Fibroblast of skin of left biceps (primary cell): ENCODE results near the gene MAP3K4.
"Not testable (repeated sequence)": the region's sequence is repeated elsewhere in the genome, so short reads cannot be mapped to it uniquely, and the experiment has no call there.

Experiments
- DNase-seq, 2 experiments: peaks; one replicate each; pipeline ENCODE4 v3.0.0-alpha.2; 2013; ENCODE audit warnings: low read depth in 2 of 2

Gene MAP3K4

GRCh38 chr6:160967833-160968232 lies 23.7 kb upstream of the MAP3K4 start:
- DNase-seq = no peak

- no peak for DNase-seq
These were observed 20.4 kb upstream of the MAP3K4 start for GRCh38 chr6:160971171-160971570.

GRCh38 chr6:160972111-160972510 lies 19.5 kb upstream of the MAP3K4 start:
- DNase-seq = peak; percentile 90

GRCh38 chr6:160972594-160972993 lies 19.0 kb upstream of the MAP3K4 start:
- not testable (repeated sequence) for DNase-seq

- DNase-seq = peak in 1 of 2 experiments; percentile 21
These were observed 18.0 kb upstream of the MAP3K4 start for GRCh38 chr6:160973311-160974250.

DNA sequence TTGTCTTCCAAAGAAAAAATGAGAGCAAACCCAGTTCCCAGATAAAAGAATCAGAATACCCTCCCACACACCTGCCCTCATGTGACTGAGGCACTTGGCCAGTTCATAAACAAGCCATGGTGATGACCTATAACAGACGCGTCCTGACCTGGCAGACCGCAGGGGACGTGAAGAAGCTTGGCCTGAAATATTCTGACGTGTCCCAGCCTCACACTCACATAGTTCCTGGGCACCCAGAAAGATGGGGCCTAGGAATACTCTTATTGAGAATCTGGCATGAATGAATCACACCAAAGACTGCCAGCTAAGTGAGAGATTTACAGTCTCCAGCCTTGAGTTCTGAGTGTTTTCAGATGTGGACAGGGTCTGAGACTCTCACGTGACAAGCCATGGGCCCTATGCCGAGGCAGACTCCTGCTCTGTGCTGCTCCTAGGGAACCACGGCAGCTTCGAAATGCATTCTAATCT lies 17.2 kb upstream of the MAP3K4 start:
- peak; percentile 96 for DNase-seq

- DNase-seq = no peak
These were observed 16.4 kb upstream of the MAP3K4 start for GRCh38 chr6:160975162-160975561.

DNA sequence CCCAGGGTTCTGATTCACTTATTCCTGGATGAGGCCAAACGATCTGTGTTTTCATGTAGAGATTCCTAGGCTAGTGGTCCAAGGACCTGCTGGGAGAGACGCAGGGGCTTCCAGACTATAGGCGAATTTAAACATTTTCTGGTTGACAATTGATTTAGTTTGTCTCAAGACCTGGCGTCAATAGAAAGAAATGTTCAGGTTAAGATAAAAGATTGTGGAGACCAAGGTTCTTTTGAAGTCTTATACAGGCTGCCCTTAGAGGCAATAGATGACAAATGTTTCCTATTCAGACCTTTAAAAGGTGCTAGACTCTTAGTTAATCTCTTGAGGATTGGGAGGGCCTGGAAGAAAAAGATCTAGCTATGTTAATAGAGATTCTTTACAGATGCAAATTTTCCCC lies 15.6 kb upstream of the MAP3K4 start:
- not testable (repeated sequence) for DNase-seq

DNA sequence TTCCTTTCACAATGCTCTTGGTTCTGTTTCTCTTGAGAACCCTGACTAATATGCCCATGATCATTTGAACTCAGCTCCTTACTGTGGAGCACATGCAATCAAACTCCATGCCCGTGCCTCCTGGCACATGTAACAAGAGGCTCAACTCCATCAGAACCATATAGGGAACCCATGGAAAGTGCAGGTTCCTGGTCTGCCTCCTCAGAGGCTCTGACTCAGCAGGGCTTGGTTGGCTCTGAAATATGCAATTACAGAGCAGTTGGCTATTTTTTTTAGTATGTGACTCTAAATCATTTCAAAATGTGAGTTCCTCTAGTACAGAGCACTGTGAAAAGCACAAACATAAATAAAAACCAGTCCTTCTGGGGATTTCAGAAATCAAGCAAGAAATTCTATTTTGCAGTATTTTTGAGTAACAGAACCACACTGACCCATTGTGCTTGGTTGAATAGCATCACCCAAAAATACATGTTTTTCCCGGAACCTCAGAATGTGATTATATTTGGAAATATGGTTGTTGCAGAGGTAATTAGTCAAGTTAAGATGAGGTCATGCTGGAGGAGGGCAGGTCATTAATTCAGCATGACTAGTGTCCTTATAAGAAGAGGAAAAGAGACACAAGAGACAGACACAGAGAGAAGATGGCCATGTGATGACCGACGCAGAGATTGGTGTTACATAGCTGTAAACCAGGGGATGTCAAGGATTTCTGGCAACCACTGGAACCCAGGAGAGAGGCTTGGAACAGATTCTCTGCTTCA lies 13.2 kb upstream of the MAP3K4 start:
- peak; percentile 42 to 49 for DNase-seq

DNA sequence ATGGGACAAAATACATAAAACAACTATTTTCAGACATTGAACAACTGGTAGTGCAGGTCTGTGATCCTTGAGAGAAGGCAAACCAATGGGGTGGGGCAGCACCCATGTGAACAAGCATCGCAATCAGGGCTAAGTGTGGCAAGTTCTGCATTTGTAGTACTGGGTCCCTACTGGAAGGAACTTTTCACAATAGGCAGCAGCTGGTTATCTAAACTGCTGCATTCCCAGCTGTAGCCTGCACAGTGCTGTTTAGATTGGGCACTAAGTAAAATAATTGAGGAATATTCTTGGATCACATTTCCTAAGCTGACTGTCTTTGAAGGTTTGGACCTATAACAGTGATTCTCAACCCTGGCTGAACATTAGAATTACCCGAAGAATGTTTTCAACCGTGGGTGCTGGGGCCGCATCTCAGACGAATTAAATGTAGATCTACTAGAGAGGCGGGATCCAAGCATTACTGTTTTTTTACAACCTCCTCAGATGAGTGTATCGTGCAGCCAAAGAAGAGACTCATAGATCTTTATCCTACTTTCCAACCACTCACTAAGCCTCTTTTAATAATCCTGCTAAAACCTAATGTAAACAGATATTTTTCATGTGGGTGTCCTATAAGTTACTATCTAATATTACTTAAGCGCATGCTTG lies 12.4 kb upstream of the MAP3K4 start:
- no peak for DNase-seq

- DNase-seq = not testable (repeated sequence)
These were observed 8.1 kb upstream of the MAP3K4 start for GRCh38 chr6:160983377-160983948.

DNA sequence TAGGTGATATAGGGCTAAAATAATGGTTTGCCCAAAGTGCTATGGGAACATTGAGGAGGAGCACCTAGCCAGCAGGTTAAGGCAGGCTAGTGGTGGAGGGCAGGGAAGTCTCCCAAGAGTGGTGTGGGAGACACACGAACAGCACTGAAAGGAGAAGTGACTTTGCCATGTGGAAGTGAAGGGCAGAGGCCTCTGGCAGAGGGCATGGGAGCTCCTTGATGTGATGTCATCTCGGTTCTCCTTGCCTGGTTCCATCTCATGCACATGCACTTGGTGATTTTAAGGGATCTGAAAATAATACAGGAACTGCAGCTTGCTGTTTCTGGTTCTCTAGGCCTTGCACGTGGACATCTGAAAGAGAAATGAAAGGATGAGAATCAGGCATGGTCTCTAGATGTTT lies 4.7 kb upstream of the MAP3K4 start:
- DNase-seq = no peak

GRCh38 chr6:160987265-160987664 lies 4.3 kb upstream of the MAP3K4 start:
- DNase-seq = no peak

GRCh38 chr6:160990847-160991405 lies 643 bp upstream of the MAP3K4 start:
- DNase-seq = no peak

DNA sequence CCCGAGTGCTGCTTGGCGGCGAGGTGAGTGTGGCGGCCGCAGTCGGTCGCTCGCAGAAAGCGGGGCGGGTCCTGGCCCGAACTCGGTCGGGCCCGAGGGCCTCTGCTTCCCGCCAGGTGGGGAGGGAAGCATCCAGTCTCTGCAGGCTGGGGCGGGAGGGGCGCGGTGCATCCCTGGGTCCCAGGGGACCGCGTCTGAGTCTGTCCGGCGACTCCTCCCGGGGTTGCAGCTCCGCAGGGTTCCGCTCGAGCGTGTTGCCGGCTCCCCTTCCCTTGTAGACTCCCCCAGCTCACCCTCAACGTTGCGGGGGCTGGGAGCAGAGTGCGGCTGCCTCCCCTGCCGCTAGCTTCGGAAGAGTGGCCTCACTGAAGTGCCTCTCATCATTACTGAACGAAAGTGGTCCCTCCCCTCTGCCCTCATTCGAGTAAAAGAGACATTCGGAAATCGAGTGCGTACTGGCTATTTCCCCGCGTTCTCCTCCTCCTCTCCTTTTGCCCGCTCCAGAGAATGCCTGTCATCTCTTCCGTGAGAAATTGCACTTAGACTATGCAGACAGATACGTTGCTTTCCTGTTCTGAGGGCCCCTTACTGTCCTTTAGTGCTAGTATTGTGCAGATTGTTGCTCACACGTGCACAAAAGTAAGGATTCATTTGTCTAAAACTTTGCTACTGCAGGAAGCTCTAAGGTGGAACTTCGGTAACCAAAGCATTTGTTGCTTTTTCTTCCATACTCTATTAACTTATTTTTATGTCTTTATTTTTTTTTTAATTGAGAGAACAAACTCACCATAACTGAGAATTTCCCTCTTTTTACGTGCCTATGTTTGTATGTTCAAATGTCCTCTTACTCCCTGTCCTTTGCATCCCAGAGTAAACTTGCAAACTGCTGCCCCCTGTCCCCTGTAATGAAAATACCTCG lies 751 bp downstream of the MAP3K4 start:
- no peak for DNase-seq

DNA sequence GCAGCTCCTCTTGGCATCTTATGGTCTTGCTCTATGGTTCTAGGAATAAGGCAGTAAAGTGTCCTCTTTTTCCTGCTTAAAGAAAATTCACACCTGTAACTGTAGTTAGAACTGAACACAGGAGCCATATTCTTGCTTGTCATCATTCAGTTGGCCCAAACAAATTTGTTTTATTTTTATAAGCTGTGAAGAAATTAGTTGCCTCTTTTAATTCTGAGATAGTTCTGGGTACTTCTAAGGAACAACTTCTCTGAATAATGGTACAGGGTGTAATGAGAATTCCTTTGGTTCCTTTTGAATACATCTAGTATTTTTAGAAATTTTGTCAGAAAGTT lies 1.4 kb downstream of the MAP3K4 start:
- DNase-seq = no peak

DNA sequence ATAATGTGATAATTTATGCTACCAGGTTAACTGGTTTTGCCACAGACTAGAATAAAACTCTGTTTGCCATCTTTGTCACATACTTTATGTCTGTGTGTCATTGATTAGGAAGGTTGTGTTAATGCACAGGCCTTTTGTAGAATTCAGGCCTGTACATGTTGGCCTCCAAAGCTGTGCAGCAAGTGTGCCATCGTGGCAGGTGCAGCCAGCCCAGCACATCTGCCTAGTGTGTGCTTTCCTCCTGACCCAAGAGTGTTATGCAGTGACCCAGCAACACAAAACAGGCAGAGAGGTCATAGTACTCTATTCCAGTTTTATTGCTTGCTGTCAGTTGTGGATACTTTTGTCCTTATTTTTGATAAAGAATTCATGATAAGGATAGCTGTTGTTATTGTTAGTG lies 3.7 kb downstream of the MAP3K4 start:
- DNase-seq = no peak

- no peak for DNase-seq
These were observed 4.6 kb downstream of the MAP3K4 start for GRCh38 chr6:160996131-160996601.

- DNase-seq = no peak
These were observed 6.6 kb downstream of the MAP3K4 start for GRCh38 chr6:160998217-160998616.

DNA sequence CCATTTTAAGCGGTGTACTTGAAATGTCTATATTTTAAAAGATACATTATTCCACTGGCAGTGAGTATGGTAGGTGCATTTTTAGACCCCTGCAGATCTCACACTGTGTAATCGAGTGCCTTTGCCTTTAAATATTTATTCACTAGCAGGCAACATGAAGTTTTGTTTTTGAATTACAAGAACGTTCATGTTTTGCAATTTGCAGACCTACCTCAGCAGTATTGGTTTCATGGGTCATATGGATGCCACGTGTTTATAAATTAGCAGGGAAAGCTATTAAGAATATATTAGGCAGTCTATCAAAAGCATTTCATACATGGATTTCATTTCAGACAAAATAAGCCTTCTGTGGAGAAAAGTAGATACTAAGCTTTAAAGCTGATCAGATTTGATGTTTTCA lies 7.2 kb downstream of the MAP3K4 start:
- DNase-seq = no peak
